SU-DHL-6 (cell line): ENCODE measurements around the gene TULP4.

ENCODE experiments used
- CTCF ChIP-seq: fragments of 200-600 bp; sonication (generic); IDR thresholded peaks from one replicate; pipeline ENCODE4 v1.5.1; 2017; ENCODE audit warnings: antibody characterized with exemption, mild to moderate bottlenecking, low read length, moderate library complexity; ENCODE audit not compliant: insufficient read depth, poor library complexity, severe bottlenecking
- EZH2phosphoT487 ChIP-seq: fragments of 200-600 bp; sonication (generic), shearing (Covaris generic); conservative IDR thresholded peaks from 2 replicates; pipeline ENCODE4 v1.6.1; 2018; ENCODE audit warnings: mild to moderate bottlenecking, antibody characterized with exemption, low read length, moderate library complexity, mixed read lengths

- no peak for TF ChIP-seq CTCF
- TF ChIP-seq EZH2phosphoT487, result no peak
Measured at GRCh38 chr6:158499601-158500000, 187.3 kb downstream of the TULP4 start.
